ENCODE results near the gene ERI3.

ERI3 gene

GRCh38 chr1:44261171-44261817 lies 93.8 kb downstream of the ERI3 start:
- no peak for DNase-seq (ENCODE audit: low spot score)

- no peak for DNase-seq (ENCODE audit: low spot score)
Observed at GRCh38 chr1:44260792-44261170, 94.3 kb downstream of the ERI3 start.

DNA sequence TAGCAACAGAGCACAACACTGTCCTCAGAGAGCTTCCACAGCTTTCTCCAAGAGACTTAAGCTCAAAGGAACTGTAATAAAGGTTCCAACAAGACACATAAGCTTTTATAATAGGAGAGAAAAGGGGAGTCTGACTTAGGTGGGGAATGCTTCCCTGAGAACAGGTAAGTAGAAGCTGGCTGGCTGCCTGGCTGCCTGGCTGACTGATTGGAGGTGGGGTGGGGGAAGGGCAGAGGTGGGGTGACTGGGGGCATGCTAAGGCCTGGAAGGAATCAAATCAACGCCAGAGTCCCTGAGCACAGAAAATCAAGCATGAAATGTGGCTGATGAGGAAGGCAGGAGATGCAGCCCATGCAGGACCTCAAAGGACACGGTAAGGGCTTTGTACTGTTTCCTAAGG lies 96.0 kb downstream of the ERI3 start:
- no peak for DNase-seq (ENCODE audit: low spot score)

DNA sequence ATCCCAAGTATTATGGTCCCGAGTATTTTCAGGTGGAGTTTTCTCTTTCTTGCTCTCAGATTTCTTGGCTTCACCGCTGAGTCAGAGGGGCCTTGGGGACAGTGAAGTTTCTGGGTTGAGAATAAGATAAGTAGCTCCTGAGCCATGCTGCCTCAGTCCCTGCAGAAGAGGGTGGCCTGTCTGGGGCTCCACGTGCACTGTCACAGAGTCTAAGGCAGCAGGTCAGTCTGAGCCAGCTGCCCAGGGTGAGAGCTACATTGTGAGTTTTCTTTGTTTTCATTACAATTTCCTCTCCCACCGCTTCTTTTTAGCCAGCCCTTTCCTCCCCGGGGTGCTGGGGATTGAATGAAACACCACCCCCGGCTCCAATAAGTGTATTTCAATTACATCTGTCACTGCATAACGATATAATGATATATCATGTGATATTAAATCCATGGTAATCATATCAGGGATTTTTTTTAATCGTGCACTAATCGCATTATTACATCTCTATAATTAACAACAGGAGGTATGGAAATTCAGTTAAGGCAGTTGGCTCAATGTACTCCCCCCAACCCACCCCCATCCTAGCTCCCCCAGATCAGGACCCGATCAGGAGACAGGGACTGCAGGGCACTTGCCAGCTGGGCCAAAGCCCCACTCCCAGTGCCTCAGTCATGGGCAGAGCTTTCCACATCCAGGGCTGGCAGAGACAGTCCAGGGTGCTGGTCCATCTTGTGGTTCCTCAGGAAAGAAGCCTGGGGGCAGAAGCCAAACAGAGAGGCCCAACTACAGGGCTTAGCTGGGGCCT lies 98.1 kb downstream of the ERI3 start:
- no peak for DNase-seq (ENCODE audit: low spot score)

- DNase-seq (ENCODE audit: low spot score): no peak
Observed at GRCh38 chr1:44254392-44254910, 100.6 kb downstream of the ERI3 start.

DNA sequence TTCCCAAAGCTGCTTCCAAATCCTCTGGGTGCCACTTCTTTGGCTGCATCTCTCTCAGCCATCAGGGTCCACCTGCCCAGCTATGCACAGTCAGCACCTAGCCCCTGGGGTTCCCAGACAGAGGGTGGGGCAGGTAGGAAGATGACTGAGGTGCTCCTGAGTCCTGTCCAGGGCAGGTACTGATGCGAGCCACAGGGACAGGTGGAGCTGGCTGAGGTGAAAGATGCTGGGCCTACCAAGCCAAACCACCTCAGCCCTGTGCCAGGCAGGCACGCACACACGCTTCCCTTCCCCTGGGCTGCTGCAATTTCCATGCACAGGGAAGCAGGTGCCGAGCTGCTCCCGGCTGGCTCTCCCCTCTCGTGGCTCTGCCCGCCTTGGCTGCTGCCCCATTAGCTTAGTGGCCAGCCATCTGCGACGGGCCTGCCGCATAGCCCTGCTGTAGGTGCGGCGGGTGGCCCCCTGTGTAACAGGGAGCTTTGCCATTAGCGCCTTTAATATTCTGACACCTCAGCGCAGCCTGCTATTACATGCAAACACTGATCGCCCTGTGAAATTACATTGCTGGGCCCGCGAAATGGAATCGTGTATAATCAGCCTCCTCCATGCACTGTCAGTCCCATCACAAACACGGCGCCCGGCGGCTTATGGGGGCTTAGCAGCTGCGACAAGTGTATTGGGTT lies 102.9 kb downstream of the ERI3 start:
- no peak for DNase-seq (ENCODE audit: low spot score)

- no peak for DNase-seq (ENCODE audit: low spot score)
Observed at GRCh38 chr1:44251486-44251885, 103.6 kb downstream of the ERI3 start.

GRCh38 chr1:44250068-44250781 lies 104.8 kb downstream of the ERI3 start:
- DNase-seq (ENCODE audit: low spot score): peak; percentile 35

GRCh38 chr1:44249543-44249942 lies 105.5 kb downstream of the ERI3 start:
- DNase-seq (ENCODE audit: low spot score): peak; percentile 37

DNA sequence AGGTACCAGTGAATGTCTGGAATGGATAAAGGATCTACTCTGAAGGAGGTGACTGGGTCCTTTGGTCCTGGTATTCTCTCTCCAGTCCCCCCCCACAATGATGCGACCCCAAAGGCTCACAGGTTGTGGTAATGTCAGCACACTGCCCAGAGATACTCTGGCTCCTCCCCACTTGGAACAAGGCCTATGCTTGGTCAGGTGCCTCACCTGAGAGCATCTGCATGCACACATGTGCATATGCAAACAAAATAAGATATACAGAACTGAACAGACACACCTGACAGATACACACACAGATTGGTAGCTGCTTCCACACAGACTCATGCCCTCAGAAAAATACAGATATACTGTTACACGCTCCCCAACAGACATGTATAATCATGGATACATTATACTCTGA lies 108.3 kb downstream of the ERI3 start:
- no peak for DNase-seq (ENCODE audit: low spot score)

- no peak for DNase-seq (ENCODE audit: low spot score)
Observed at GRCh38 chr1:44244986-44245385, 110.1 kb downstream of the ERI3 start.

GRCh38 chr1:44243782-44244495 lies 111.1 kb downstream of the ERI3 start:
- no peak for DNase-seq (ENCODE audit: low spot score)

GRCh38 chr1:44242746-44243145 lies 112.3 kb downstream of the ERI3 start:
- peak; percentile 29 for DNase-seq (ENCODE audit: low spot score)

GRCh38 chr1:44240802-44241671 lies 114.0 kb downstream of the ERI3 start:
- DNase-seq (ENCODE audit: low spot score): no peak

GRCh38 chr1:44239961-44240371 lies 115.1 kb downstream of the ERI3 start:
- peak; percentile 61 for DNase-seq (ENCODE audit: low spot score)

GRCh38 chr1:44239331-44239960 lies 115.6 kb downstream of the ERI3 start:
- DNase-seq (ENCODE audit: low spot score): peak; percentile 41

DNA sequence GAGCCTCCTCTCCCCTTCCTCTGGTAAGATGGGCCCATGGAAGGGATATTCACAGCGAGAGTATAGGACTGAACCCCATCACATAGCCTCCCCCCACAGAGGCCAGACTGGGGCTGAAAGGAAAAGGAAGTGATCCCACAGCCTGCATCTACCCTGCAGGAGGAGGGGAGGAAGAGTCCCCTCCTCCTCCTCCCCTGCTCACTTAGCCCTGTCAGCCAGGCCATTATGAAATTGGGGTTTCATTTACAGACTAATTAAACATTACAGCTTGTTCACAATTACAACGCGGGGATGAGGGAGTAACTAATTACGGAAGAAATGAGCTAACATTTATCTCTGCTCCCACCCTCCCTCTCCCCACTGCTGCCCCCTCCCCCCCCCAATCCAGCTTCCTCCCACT lies 116.4 kb downstream of the ERI3 start:
- DNase-seq (ENCODE audit: low spot score): no peak

DNA sequence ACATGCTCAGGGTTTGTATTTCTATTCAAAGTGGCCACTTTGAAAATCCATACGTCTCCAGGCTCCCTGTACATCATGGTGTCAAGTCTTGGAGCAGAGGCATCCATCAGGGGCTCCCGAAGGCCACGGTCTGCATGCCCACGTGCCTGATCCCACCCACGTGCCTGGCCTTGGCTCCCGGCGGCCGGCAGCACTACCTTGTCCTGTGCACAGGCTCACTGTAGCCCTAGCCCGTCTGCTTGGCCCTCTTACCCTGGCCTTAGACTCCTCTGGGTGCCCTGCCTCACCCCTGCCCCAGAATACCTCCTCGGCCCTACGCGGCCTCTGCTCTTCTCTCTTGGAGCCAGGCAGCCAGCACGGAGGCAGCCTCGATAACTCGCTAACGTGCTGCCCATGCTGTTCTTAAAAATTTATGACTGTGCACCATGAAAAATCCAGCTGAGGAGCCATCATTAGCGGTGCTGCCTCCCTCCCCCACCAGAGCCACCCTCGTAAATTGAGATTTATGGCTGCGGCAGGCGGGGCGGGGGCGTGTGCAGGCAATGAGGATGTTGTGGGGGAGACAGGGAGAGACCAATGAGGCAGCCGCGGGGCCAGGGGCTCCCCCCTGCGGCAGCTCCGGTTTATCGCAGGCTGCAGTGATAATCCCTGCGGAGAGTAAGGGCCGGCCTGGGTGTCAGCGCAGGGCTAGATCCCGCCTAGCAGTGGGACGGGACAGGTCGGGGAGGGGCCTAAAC lies 117.2 kb downstream of the ERI3 start:
- peak; percentile 65 for DNase-seq (ENCODE audit: low spot score)

All from Ammon's horn (tissue), 1 donor.